Central memory CD8-positive, alpha-beta T cell (primary cell): ENCODE measurements around the gene S100A6.

Source experiments
- ATAC-seq: fragments of 150-1000 bp; cut with Tn5 transposase; replicated peaks from 2 replicates; pipeline ENCODE4 v1.10.0; 2022; ENCODE audit warnings: mild to moderate bottlenecking, moderate FRiP score, moderate number of reproducible peaks; ENCODE audit not compliant: poor library complexity, severe bottlenecking; ENCODE audit errors: extremely low read depth
- DNase-seq, 2 donors: peaks; one replicate each; pipeline ENCODE4 v3.0.0; 2021; ENCODE audit warnings: low spot score in 2 of 2
- H3K27ac Mint-ChIP-seq: one replicate; pipeline ENCODE4 v1.8.0; 2022; ENCODE audit warnings: low read depth, mild to moderate bottlenecking, moderate library complexity, mixed read lengths
- H3K27me3 Mint-ChIP-seq: one replicate; pipeline ENCODE4 v1.8.0; 2022; ENCODE audit warnings: mixed read lengths
- H3K36me3 Mint-ChIP-seq: one replicate; pipeline ENCODE4 v1.8.0; 2022; ENCODE audit warnings: mild to moderate bottlenecking, moderate library complexity, mixed read lengths; ENCODE audit not compliant: insufficient read depth
- H3K4me1 Mint-ChIP-seq: one replicate; pipeline ENCODE4 v1.8.0; 2022; ENCODE audit warnings: mixed read lengths
- H3K4me3 Mint-ChIP-seq: one replicate; pipeline ENCODE4 v1.8.0; 2022; ENCODE audit warnings: mild to moderate bottlenecking, moderate library complexity, mixed read lengths
- H3K9me3 Mint-ChIP-seq: one replicate; pipeline ENCODE4 v1.8.0; 2022; ENCODE audit warnings: mixed read lengths

S100A6 gene

DNA sequence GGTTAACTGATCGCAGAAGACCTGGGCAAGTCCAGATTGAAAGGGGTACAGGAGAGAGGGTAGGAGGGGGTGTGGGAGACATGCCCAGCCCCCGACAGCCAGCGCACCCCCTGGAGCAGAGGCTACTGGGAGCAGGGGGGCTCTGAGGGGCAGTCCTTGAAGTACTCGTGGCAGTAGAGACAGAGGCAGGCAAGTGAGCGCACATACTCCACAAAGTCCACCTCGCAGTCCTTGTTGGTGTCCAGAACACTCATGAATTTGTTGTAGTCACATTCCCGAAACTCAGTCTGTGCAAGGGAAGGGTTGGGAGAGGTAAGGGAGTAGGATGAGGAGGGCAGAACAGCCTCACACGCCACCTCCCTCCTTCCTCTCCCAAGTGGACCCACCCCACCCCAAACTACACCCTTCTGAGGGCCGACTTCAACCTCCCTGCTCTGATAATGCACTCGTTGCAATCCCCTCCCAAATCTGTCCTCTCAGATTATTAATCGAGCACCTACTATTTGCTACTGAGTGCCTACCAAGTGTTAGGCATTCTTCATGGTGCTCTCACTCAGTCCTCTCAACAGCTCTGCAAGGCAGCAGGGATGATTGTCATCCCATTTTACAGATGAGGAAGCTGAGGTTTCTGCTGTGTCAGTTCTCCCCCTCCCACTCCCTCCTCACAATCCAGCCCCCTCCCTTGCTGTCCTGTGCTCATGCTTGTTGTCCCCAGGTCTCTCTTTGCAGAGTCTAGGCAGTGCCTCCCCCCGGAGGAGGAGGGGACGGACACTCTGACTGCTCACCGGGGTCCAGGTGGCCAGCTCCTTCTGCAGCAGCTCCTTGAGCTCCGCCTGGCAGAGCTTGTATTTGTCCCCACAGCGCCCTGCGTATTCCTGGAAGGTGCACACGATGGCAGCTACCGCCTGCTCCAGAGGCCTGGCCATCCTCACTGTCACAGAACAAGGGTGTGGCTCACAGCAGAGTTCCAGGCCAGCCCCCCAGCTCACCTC is 12.1 kb upstream of the S100A6 start:
- no peak for DNase-seq
- no peak overlapping the region for H3K27ac Mint-ChIP-seq
- H3K27me3 Mint-ChIP-seq = no peaks in the 10 kb centered on the region
- peaks cover 22% of the 10 kb centered on the region for H3K36me3 Mint-ChIP-seq
- ATAC-seq = no peak
- no peak overlapping the region for H3K4me3 Mint-ChIP-seq
- peaks cover 38% of the 10 kb centered on the region for H3K4me1 Mint-ChIP-seq
- H3K9me3 Mint-ChIP-seq = no peaks in the 10 kb centered on the region

DNA sequence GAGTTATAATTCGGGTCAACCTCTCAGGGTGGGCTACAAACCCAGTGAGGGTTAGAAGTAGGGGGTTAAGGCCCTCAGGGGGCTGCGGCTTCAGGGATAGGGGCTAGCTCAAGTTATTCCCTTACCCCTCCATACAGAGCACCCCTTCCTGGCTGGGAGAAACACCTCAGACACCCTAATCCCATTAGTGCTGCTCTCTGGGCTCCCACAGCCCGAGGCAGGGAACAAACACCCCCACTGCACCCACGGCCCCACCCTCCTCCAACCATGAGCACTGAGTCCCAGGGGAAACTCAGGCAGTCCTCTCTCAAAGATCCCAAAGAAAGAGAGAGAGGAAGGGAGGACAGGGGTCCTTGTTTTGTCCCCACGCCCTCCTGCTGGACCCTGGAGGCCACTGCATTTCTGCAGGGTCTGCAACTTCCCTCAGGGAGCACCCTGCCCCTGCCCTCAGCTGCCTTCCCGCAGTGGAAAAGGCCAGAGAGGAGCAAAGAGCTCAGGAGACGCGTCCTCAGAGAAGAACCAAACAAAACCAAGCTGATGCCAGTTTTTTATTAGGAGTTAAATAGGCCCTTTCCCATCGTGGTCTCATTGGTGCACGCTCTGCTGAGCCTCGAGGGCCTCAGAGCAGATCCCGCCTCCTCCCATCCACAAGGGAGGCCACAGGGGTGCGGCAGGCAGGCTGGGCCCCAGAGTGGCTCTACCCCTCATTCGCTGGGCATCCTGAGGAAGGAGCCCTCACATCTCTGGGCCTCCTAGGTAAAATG is 11.2 kb upstream of the S100A6 start:
- Mint-ChIP-seq H3K4me3 (peak overlapping the region; percentile 94), H3K27ac (peak overlapping the region; percentile 91), H3K9me3 (no peaks in the 10 kb centered on the region), H3K4me1 (peaks cover 46% of the 10 kb centered on the region), H3K27me3 (no peaks in the 10 kb centered on the region), H3K36me3 (peaks cover 25% of the 10 kb centered on the region)
- ATAC-seq (no peak), DNase-seq (no peak)

DNA sequence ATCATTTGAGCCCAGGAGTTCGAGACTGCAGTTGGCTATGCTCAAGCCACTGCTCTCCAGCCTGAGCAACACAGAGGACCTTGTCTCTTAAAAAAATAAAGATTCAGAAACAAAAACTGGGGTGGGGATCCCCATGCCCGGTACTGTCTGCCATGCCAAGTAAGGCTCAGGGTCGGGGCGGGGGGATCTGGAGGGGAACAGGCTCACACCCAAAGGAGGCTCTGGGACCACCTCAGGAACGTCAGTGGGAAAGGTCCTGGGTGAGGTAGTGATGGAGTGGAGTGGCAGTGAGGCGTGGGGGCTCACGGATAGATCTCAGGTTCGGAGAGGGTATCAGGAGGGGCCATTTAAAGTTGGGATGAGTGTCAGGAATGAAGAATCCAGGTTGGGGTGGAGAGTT is 10.6 kb upstream of the S100A6 start:
- H3K9me3 Mint-ChIP-seq = no peaks in the 10 kb centered on the region
- ATAC-seq (no peak), DNase-seq (no peak)
- peak overlapping the region; percentile 91 for H3K27ac Mint-ChIP-seq
- H3K4me3 Mint-ChIP-seq = peak overlapping the region; percentile 94
- H3K4me1 Mint-ChIP-seq = peaks cover 52% of the 10 kb centered on the region
- peaks cover 27% of the 10 kb centered on the region for H3K36me3 Mint-ChIP-seq
- H3K27me3 Mint-ChIP-seq = no peaks in the 10 kb centered on the region

- Mint-ChIP-seq H3K4me3 (peak within 1 kb of the TSS; percentile 94), H3K27me3 (no peaks in the 10 kb centered on the region), H3K36me3 (peaks cover 27% of the 10 kb centered on the region), H3K27ac (peak within 1 kb of the TSS; percentile 91), H3K9me3 (no peaks in the 10 kb centered on the region), H3K4me1 (peaks cover 62% of the 10 kb centered on the region)
- DNase-seq (peak; percentile 51 to 52), ATAC-seq (peak; percentile 68)
Observed at GRCh38 chr1:153545067-153546055, 9.6 kb upstream of the S100A6 start, which contains the start of gene S100A4. Gene S100A4 (minus strand): TSS chr1:153545806. CDS start chr1:153544794, 1,012 bp downstream.

DNA sequence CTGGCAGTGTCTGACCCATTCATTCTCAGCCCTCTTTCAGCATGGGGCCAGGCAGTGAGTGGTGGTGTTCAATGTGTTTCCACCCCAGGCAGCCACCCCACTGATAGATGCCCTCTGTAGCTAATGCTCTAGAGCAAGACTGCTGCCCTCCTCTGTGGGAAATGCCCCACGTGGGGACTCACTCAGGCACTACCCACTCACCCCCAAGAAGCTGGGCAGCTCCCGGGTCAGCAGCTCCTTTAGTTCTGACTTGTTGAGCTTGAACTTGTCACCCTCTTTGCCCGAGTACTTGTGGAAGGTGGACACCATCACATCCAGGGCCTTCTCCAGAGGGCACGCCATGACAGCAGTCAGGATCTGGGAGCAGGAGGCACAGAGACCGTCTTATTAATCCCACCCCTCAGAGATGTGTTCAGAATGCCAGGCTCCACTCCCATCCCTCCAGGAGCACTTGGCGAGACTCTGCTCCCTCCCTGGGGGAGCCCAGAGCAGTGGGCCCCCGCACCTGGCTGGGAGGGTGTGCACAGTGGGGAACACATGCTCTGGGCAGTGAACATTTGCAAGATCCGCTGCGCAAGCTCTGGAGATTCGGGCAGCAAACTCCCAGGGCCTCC is 8.8 kb upstream of the S100A6 start:
- peaks cover 70% of the 10 kb centered on the region for H3K4me1 Mint-ChIP-seq
- H3K27ac Mint-ChIP-seq = peak overlapping the region; percentile 91
- ATAC-seq (no peak), DNase-seq (no peak)
- peak overlapping the region; percentile 94 for H3K4me3 Mint-ChIP-seq
- no peaks in the 10 kb centered on the region for H3K27me3 Mint-ChIP-seq
- peaks cover 27% of the 10 kb centered on the region for H3K36me3 Mint-ChIP-seq
- H3K9me3 Mint-ChIP-seq = no peaks in the 10 kb centered on the region

- Mint-ChIP-seq H3K4me3 (peak overlapping the region; percentile 94), H3K9me3 (no peaks in the 10 kb centered on the region), H3K4me1 (peaks cover 73% of the 10 kb centered on the region), H3K27me3 (no peaks in the 10 kb centered on the region), H3K27ac (peak overlapping the region; percentile 89), H3K36me3 (peaks cover 27% of the 10 kb centered on the region)
- ATAC-seq (no peak), DNase-seq (no peak)
Observed at GRCh38 chr1:153543736-153544135, 7.9 kb upstream of the S100A6 start.

DNA sequence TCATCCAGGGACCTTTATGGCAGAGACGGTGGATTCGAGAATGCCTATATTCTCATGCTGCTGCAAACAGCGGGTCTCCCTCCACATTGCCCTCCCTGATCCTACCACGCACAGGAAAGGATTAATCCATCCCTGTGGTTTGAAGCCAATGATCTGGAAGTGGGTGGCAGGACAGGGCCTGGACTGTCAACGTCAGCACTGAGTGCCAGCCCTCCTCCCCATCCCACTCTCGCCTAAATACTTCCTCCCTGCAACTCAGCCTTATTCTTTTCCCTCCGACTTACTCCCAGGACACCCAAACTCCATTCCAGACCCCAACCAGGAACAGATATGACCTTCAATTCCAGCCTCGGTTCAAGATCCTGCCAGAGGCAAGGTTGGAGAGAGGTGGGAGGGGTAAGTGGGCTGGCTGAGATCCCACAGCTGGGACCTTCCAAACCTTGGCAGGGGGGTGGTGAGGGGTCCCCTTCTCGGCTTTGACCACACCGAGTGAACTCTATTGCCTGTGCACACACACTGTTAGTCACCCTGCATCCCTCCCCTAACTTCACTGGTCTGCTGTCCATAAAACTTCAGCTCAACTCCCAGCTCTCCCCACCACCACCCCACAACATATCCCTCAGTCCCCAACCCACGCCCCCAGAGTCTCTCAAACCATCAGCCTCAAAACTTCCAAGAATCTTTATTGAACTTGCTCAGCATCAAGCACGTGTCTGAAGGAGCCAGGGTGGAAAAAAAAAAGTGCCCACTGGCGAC is 7.3 kb upstream of the S100A6 start:
- Mint-ChIP-seq H3K27me3 (no peaks in the 10 kb centered on the region), H3K4me1 (peaks cover 73% of the 10 kb centered on the region), H3K9me3 (no peaks in the 10 kb centered on the region), H3K4me3 (peak overlapping the region; percentile 94), H3K27ac (peak overlapping the region; percentile 89), H3K36me3 (peaks cover 27% of the 10 kb centered on the region)
- ATAC-seq (no peak), DNase-seq (no peak)

DNA sequence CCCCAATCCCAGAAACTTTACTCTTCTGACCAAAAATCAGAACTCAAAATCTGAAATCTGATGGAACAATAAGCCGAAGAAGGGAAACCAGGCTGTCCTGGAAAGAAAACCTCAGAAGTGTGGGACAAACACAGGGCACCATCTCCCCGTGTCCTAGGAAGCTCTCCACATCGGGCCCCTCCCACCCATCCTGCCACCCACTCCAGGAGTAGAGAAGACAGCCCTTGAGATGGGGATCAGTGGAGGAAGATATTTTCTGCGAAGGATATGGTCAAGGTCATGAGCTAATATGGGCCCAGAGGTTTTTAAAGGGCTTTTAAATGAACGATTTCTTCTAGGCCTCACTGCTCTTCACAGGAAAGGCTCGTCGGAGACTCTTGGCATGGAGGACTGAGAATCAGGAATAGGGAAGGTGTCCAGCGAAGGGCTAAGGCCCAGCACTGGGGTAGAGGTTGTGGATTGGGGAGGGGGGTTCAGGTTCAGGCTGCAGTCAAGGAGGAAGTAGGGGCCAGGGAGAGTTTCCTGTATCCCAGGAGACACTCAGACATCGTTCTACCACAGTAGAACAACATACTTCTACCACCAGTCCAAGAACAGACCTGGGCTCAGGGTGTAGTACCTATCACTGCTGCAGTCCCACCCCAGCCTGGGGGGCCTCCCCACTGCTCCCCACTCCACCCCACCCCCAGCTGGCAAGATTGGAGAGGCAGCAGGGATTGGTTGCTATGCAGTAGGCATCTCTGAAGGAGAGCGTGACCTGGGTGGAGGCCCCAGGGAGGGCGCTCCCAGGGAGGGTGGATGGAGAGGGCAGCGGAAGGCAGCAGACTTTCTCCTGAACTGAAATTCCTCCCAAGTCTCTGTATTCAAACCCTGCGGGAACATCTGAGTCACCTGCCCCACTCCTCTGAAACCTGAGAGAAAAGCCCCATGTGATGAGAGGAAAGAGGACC is 6.1 kb upstream of the S100A6 start:
- peak overlapping the region; percentile 65 for H3K4me3 Mint-ChIP-seq
- peaks cover 75% of the 10 kb centered on the region for H3K4me1 Mint-ChIP-seq
- H3K27me3 Mint-ChIP-seq = no peaks in the 10 kb centered on the region
- H3K36me3 Mint-ChIP-seq = peaks cover 27% of the 10 kb centered on the region
- H3K9me3 Mint-ChIP-seq = no peaks in the 10 kb centered on the region
- DNase-seq = no peak
- no peak for ATAC-seq
- peak overlapping the region; percentile 89 for H3K27ac Mint-ChIP-seq

DNA sequence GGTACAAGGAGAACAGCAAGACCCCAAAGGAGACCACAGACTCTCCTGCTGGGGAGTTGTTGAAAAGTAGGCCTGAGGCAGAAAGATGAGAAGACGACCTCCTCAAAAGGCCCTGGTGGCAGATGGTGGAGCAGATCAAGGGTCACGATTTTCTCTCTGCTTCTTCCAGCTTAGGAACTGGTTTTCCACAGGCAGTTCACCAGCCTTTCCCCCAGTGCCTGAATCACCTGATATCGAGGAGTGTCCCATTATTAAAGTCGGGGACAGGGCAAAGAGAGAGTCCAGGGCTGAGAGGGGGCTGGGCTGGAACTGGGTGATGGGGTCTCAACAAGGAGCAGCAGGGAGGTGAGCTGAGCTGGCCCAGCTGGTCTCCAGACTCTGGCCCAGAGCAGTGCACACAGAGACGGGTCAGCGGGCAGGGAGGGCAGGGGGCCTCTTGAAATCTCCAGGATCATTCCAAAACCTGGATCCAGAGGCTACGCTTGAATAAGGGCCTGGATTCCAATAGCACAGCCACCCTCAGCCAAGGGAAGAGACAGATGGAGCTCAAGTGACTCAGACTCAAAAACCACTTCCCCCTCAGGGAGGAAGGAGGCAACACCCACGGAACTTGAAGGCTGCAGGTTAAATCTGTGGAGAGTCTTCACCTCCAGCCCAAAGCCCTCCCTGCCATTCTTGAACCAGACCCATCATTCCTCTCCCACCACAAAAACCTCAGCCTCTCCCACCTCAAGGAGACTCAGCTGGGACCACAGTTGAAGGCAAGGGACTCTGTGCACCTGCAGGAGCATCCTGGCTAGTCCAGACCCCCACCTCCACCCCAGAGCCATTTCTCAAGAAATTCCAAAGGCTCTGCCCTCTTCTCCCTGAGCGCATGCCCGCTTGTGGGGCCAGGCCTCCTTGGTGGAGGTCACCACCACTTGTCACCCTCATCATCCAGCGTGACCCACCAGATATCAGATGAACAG is 4.9 kb upstream of the S100A6 start, which contains the start of gene S100A5:
Gene S100A5, minus strand, starts transcription at position 541 of the 968 bp plus-strand sequence. CDS start 743 bp downstream, outside the sequence.
- H3K27me3 Mint-ChIP-seq = no peaks in the 10 kb centered on the region
- ATAC-seq = no peak
- H3K36me3 Mint-ChIP-seq = peaks cover 33% of the 10 kb centered on the region
- H3K4me3 Mint-ChIP-seq = peak within 1 kb of the TSS; percentile 65
- H3K4me1 Mint-ChIP-seq = peaks cover 72% of the 10 kb centered on the region
- H3K9me3 Mint-ChIP-seq = no peaks in the 10 kb centered on the region
- no peak for DNase-seq
- H3K27ac Mint-ChIP-seq = peak within 1 kb of the TSS; percentile 89
